ENCODE data around the gene DNAH1. TPM values are rescaled to one million over a fixed set of nuclear protein-coding genes. Genes with fewer than 3 reads are reported as not detected.

The DNAH1 gene
- total RNA-seq, 4 donors from 2014 or later, result 19.3 to 103 (median 64.2) TPM

- Histone ChIP-seq H3K4me1 (no peaks in the 10 kb centered on the region), H3K36me3 (peaks cover 0 to 46% (median 0%) of the 10 kb centered on the region in 3 donors), H3K9me3 (no peaks in the 10 kb centered on the region), H3K27me3 (no peaks in the 10 kb centered on the region), H3K4me3 (no peak overlapping the region), H3K27ac (no peak overlapping the region)
- TF ChIP-seq, protein P1, sequence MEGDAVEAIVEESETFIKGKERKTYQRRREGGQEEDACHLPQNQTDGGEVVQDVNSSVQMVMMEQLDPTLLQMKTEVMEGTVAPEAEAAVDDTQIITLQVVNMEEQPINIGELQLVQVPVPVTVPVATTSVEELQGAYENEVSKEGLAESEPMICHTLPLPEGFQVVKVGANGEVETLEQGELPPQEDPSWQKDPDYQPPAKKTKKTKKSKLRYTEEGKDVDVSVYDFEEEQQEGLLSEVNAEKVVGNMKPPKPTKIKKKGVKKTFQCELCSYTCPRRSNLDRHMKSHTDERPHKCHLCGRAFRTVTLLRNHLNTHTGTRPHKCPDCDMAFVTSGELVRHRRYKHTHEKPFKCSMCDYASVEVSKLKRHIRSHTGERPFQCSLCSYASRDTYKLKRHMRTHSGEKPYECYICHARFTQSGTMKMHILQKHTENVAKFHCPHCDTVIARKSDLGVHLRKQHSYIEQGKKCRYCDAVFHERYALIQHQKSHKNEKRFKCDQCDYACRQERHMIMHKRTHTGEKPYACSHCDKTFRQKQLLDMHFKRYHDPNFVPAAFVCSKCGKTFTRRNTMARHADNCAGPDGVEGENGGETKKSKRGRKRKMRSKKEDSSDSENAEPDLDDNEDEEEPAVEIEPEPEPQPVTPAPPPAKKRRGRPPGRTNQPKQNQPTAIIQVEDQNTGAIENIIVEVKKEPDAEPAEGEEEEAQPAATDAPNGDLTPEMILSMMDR (IDR thresholded peaks at IDR 0.05), result no peak
- TF ChIP-seq POLR2A (IDR thresholded peaks at IDR 0.05), result no peak
- DNase-seq, result no peak
These were observed 75.0 kb downstream of the DNAH1 start for GRCh38 chr3:52391096-52391495.

- DNase-seq, result no peak
- peaks cover 0 to 43% (median 0%) of the 10 kb centered on the region in 3 donors for H3K36me3 ChIP-seq
These were observed 76.3 kb downstream of the DNAH1 start for GRCh38 chr3:52392216-52392930.

DNA sequence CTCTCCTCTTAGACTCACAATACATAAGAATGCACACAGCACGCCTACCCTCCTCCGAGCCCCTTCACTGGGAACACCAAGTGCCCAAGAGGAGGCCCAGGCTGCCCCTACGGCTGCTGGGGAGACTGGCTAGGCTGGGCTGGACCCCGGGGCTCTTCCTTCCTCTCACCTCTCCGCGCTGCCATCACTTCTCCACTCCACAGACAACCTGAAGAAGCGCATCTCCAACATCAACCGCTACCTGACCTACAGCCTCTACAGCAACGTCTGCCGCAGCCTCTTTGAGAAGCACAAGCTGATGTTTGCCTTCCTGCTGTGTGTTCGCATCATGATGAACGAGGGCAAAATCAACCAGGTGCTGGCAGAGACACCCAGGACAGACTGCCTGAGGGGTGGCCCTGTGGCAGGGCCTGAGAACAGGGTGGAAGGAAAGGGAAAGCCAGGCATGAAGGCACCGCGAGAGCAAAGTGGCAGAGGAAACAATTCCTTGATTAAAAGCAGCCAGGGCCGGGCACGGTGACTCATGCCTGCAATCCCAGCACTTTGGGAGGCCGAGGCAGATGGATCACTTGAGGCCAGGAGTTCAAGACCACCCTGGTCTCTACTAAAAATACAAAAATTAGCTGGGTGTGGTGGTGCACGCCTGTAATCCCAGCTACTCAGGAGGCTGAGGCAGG, 77.2 kb downstream of the DNAH1 start:
- Histone ChIP-seq H3K36me3 (peaks cover 0 to 40% (median 0%) of the 10 kb centered on the region in 3 donors), H3K27me3 (no peaks in the 10 kb centered on the region), H3K4me3 (no peak overlapping the region), H3K27ac (no peak overlapping the region), H3K4me1 (no peaks in the 10 kb centered on the region), H3K9me3 (no peaks in the 10 kb centered on the region)
- no peak for DNase-seq
- TF ChIP-seq POLR2A (IDR thresholded peaks at IDR 0.05), result no peak
- TF ChIP-seq, protein P1 (IDR thresholded peaks at IDR 0.05), result no peak

More at GRCh38 chr3:52392216-52392930, 76.3 kb downstream of the DNAH1 start:
- H3K27ac ChIP-seq, result no peak overlapping the region
- no peaks in the 10 kb centered on the region for H3K9me3 ChIP-seq
- no peak overlapping the region for H3K4me3 ChIP-seq
- no peak for TF ChIP-seq POLR2A (IDR thresholded peaks at IDR 0.05)
- TF ChIP-seq, protein P1 (IDR thresholded peaks at IDR 0.05), result no peak
- no peaks in the 10 kb centered on the region for H3K27me3 ChIP-seq
- H3K4me1 ChIP-seq, result no peaks in the 10 kb centered on the region

GRCh38 chr3:52393959-52394670, 78.0 kb downstream of the DNAH1 start:
- H3K27ac ChIP-seq, result no peak overlapping the region
- no peaks in the 10 kb centered on the region for H3K9me3 ChIP-seq
- TF ChIP-seq, protein P1 (IDR thresholded peaks at IDR 0.05), result no peak
- no peak for TF ChIP-seq POLR2A (IDR thresholded peaks at IDR 0.05)
- H3K36me3 ChIP-seq, result peaks cover 0 to 31% (median 0%) of the 10 kb centered on the region in 3 donors
- H3K4me1 ChIP-seq, result no peaks in the 10 kb centered on the region
- peak in 1 of 3 donors; percentile 34 for DNase-seq
- no peaks in the 10 kb centered on the region for H3K27me3 ChIP-seq
- no peak overlapping the region for H3K4me3 ChIP-seq

DNA sequence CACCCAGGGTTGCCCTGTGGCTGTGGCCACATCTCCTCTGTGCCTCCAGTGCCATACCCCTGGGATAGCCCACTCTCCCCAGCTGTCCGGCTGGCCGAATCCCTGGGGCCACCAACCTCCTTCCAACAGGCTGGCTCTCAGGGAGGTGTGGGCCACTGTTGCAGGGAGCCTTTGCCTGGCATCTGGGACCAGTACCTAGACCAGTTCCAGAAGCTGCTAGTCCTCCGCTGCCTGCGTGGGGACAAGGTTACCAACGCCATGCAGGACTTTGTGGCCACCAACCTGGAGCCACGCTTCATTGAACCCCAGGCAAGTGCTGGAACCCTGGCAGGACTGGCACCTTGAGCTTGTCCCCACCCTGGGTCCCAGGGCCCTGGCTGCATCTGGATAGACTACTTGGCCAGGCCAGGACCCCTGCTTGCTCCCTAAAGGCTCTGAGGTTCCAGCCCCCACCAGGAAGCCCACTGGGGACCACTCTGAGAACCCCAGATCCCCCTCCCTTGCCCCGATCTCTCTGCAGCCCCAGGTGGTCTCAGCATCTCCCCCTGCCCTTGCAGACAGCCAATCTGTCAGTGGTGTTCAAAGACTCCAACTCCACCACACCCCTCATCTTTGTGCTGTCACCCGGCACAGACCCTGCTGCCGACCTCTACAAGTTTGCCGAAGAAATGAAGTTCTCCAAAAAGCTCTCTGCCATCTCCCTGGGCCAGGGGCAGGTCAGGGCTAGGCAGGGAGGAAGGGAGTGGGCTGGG, 78.8 kb downstream of the DNAH1 start:
- Histone ChIP-seq H3K36me3 (peaks cover 0 to 36% (median 0%) of the 10 kb centered on the region in 3 donors), H3K27ac (no peak overlapping the region), H3K4me3 (no peak overlapping the region), H3K27me3 (no peaks in the 10 kb centered on the region), H3K9me3 (no peaks in the 10 kb centered on the region), H3K4me1 (no peaks in the 10 kb centered on the region)
- DNase-seq, result peak in 1 of 3 donors; percentile 34
- TF ChIP-seq, protein P1 (IDR thresholded peaks at IDR 0.05), result no peak
- no peak for TF ChIP-seq POLR2A (IDR thresholded peaks at IDR 0.05)

Measured in Peyer's patch (tissue), 4 donors.